CD4-positive, alpha-beta T cell treated with Interleukin-4 for 1 hour (primary cell): Measurements from ENCODE around the gene KNL1.
"Not testable (repeated sequence)": the region's sequence is repeated elsewhere in the genome, so short reads cannot be mapped to it uniquely, and the experiment has no call there.

Source experiments
- DNase-seq, 2 donors: peaks; one replicate each; pipeline ENCODE4 v3.0.0-alpha.2; 2020 to 2022

Gene KNL1, protein sequence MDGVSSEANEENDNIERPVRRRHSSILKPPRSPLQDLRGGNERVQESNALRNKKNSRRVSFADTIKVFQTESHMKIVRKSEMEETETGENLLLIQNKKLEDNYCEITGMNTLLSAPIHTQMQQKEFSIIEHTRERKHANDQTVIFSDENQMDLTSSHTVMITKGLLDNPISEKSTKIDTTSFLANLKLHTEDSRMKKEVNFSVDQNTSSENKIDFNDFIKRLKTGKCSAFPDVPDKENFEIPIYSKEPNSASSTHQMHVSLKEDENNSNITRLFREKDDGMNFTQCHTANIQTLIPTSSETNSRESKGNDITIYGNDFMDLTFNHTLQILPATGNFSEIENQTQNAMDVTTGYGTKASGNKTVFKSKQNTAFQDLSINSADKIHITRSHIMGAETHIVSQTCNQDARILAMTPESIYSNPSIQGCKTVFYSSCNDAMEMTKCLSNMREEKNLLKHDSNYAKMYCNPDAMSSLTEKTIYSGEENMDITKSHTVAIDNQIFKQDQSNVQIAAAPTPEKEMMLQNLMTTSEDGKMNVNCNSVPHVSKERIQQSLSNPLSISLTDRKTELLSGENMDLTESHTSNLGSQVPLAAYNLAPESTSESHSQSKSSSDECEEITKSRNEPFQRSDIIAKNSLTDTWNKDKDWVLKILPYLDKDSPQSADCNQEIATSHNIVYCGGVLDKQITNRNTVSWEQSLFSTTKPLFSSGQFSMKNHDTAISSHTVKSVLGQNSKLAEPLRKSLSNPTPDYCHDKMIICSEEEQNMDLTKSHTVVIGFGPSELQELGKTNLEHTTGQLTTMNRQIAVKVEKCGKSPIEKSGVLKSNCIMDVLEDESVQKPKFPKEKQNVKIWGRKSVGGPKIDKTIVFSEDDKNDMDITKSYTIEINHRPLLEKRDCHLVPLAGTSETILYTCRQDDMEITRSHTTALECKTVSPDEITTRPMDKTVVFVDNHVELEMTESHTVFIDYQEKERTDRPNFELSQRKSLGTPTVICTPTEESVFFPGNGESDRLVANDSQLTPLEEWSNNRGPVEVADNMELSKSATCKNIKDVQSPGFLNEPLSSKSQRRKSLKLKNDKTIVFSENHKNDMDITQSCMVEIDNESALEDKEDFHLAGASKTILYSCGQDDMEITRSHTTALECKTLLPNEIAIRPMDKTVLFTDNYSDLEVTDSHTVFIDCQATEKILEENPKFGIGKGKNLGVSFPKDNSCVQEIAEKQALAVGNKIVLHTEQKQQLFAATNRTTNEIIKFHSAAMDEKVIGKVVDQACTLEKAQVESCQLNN (N-terminal part only)

DNA sequence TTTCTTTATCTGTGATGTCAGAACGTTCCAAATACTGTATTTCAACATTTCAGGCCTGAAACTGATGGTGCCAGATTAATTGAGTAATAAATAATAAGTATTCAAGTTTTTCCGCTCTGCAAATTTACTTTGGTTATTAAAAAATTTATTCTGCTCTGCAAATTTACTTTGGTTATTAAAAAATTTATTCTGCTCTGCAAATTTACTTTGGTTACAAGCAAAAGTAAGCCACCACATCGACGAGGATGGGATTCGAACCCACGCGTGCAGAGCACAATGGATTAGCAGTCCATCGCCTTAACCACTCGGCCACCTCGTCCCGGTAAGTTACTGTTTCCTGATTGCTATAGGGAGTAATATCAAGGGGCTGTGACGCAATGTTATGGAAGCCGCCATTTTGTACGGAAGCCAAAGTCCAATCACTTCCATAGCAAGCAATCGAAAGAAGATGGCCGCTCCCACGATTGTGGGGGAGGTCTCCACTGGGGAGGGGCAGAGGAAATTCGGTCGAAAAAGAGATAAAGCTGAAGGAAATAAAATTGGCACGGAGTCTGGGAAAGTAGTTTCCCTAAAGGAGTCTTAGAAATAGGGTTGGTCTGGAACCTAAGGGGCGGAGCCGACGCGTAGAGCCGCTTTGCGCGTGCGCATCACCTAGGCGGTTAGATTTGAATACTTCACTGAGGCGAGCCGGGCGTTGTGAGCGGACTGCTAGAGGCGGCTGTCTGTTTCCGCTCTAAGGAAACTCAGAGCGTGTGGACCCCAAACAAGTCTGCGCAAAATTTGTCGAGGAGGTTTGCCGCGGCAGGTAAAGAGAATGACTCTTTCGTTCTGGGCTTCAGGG, at the start of gene KNL1:
Gene KNL1 (plus strand): TSS at position 662 of the 841 bp plus-strand sequence. CDS start 8,683 bp downstream, outside the sequence.
- peak; percentile 94 to 96 for DNase-seq

DNA sequence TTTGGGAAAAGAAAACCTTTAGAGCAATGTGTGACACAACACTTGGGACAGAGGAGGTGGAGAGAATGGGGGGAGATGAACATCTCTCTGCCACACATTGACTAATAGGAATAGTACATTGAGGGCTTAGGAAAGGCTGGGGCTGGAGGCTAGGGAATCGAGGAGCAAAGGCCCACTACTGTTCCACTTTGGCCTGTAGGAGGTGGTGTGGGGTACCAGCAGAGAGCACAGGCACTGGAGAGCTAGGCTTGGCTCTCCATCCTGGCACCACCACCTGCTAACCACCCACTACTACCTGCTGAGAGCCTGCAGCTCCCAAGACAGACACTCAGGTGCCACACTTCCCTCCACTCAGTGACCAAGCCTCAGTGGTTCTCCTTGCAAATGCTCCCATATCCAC, 48.6 kb upstream of the KNL1 start:
- DNase-seq, result no peak

DNA sequence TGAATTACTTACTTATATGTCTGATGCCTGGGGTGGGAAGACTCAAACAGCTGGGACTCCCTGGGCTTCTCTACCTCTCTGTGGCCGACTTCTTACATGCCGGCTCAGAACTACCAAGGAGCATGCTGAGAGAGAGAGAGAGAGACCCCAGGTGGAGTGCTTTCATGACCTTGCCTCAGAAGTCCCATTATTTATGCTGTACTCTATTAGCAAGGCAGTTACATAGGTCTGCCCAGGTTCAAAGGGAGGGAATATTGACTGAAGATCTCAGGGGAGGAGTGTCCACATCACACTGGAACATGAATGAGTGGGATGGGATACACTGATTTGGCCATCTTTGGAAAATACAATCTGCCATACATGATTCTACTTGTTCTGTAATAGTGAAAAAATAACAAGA, 45.4 kb upstream of the KNL1 start:
- no peak for DNase-seq

DNA sequence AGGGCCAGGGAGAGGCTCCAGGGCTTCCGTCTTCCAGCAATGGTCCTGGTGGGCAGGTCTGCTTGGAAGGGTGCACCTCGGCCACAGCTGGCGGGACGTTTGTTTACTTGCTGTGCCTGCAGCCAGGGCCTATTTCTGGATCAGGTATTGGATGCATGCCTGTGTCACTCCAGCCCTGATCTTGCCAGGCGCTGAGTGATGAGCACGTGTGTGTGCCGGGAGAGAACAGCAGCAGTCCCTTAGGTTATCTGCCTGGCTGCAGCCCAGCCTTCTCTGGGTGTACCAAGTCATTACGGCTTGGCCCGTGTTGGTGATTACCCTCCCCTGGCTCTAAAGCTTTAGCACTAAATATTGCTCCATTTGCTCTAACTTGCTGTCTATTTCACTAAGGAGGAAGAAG, 44.2 kb upstream of the KNL1 start:
- DNase-seq, result no peak

DNA sequence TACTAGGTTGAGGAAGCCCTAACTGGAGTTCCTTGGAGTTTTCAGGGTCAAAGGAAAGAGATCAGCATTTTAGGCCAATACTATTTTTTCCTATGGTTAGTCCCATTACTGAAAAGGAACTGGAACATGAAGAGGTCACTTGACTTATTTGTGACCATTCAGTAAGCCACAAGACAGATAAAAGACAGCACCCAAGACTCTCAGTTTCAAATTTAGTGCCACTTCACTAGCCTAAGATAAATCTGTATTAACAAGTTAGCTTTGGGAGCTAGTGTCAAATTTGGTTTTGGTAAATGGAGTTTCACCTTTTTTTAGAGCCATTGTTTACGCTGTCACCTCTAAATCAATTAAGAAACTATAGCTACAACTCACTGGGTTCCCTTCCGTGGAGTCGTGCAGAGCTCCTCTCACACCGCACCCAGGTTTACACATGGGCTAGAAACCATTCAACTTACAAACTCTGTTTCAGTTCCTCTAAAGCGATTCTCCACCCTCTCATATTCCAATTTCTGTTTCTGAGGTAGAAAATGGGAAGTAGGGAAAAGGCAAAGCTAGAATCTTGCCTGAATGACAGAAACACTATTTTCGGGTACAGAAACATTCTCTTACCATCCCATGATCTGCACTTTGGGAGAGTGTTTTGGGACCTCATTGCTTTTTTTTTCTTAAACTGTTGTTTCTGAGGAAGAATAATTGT, 43.6 kb upstream of the KNL1 start:
- peak; percentile 13 to 42 for DNase-seq

DNA sequence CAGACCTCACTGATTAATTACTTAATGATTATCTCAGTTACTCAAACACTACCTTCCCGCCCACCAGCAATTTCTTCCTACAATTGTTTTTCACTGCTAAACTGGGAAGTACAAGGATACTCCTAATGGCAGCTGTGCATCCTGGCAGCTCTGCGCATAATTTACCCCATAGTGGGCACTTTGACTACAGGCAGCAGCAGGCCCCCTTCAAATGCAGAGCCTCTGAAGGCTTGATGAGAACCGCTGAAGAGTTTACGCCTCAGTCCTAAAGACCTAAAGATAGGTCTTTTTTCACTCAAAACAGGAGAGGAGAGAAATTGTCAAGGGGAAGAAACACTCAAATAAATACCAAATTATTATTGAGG, 39.9 kb upstream of the KNL1 start:
- no peak for DNase-seq

DNA sequence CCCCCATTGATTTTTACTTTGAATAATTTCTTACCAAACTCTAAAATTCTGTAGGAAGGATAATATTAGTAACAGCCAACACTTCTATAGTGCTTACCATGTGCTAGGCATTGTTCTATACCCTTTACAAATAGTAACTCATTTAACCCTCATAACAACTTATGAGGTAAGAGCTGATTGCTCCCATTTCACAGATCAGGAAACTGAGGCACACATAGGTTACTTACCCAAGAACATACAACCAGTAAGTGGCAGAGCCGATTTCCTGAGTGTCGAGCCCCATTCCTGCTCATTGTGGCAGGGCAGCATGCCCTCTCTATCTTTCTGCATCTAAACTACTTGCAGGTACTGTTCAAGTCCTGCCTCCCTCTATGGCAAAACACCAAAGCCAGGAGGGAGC, 38.2 kb upstream of the KNL1 start:
- DNase-seq, result no peak

DNA sequence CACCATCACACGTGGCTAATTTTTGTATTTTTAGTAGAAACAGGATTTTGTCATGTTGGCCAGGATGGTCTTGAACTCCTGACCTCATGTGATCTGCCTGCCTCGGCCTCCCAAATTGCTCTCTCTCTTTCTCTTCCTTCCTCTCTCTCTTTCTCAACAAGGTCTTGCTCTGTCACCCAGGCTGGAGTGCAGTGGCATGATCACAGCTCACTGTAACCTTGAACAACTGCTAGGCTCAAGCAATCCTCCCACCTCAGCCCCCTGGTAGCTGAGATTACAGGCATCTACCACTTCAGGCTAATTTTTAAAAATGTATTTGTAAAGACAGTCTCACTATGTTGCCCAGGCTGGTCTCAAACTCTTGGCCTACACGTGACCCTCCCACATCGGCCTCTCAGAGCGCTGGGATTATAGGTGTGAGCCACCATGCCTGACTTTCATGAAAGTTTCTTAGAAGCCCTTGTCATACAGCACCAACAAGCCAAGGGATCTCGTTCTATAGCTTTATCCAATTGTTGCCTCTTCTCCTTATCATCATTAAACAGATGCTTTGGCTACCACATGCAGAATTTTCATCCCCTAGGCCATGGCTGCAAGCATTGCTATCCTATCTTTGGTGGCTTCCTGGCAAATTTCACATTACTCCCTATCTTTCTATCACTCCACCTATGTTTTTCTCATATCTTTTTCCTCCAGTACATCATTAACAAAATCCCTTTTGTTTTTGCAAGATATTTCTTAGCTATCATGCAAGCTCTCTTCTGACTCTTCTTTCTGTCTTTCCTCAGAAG, 34.9 kb upstream of the KNL1 start:
- DNase-seq, result no peak

DNA sequence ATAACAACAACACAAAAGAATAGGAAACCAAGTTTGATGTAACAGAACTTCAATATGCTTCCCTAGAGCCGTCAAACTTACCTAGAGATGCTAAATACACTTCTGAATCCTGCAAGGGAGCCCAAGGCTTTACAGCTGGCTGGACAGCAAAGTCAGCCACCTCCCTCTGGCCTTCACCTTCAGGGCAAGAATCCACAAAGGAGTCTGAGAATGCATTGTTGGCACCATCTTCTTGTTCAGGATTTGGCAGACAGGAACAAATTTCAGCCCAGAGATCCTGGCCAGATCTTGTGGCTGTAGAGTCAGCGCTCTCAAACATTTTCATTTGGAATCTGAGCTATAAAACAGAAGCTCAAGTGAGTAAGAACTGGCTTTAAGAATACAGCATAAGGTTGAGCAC, 31.4 kb upstream of the KNL1 start:
- no peak for DNase-seq

DNA sequence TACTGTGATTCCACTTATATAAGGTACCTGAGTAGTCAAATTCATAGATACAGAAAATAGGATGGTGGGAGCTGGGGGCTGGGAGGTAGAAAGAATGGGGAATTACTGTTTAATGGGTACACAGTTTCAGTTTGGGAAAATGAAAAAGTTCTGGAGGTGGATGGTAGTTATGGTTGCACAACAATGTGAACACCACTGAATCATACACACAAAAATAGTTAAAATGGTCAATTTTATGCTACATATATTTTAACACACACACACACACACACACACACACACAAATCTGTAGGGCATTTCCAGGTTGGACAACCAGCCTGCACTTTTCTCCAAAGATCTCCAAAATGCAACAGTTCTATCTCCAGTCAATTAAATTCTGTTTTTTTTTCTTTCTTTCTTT, 30.6 kb upstream of the KNL1 start:
- no peak for DNase-seq

DNA sequence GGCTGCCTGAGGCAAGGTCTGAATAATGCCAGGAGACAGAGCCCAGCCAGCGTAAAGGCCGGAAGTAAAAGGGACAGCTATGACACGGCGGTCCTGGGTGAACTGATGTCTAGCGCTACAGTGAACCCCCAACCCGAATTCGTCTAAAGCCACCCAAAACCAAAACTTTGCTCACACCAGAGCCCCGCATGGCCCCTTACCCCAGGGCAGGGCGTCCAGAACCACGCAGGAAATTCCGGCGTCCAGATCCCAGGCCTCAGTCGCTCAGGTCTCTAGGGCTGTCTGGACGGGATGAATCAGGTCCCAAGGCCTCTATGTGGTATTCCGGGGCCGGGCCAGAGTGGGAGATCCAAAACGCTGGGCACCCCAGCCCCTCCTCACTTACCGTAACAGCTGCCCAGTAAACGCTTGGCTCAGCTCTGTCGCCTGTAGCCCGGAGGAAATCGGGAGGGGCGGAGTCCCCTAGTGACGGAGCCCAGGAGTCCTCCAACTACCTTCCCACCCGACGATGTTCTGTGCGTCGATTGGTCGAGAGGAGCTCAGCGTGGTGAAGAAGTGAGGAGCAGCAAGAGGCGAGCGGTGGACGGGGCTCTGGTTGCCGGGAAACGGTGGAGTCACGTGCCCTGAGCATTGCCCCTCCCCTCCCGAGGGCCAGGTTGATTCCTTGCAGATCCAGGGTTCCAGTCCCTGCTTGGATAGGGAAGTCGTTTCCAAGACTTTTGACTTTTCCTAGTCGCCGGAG, 29.3 kb upstream of the KNL1 start, which contains the start of gene CCDC32:
Gene CCDC32 (minus strand): TSS at position 452 of the 742 bp plus-strand sequence. CDS start 2,027 bp downstream, outside the sequence.
- peak; percentile 94 to 96 for DNase-seq

DNA sequence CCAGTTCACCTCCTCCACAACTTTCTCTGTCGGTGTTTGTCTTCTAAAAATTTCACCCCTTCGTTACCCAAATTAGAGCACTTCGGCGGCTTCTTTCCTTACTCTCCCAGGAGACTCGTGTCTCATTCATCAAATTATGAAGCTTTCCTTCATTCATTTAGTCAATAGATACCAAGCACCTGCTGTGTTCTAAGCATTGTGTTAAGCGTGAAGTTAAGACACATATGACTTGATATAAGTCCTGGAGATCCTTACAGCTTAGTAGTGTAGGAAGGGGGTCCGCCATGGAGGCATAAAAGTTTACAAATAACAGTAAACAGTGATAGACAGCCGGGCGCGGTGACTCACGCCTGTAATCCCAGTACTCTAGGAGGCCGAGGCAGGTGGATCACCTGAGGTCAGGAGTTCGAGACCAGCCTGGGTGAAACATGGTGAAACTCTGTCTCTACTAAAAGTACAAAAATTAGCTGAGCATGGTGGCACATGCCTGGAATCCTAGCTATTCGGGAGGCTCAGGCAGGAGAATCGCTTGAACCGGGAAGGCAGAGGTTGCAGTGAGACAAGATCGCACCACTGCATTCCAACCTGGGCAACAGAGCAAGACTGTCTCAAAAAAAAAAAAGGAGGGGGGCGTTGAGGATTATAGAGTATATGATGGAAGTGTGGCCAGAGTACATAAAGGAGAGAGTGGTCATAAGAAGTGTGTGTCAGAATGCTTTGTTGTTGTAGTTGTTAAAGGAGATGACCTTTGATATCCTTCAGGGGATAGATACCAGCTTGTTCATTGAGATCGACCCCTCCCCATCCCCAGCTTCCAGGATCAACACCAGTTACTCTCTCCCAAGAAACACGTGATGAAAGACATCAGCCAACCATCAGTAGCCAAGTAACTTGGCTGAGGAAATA, 28.5 kb upstream of the KNL1 start:
- DNase-seq, result no peak

DNA sequence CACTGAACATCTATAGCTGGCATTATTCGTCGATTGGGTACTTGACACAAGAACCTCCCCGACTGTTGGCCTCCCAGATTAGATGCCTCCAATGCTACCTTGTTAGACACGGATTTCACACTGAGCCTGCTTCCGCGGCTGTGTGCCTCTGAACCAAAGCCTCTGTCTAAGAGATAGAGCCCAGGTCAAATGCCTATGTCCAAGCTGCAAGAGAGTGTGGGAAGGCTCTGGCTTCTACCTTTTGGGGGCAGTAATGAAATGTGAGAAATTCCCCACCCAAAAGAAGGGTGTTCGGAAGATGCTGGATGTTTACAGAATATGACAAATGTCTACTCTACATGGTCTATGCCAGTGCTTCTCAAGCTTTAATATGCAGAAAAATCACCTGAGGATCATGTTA, 26.9 kb upstream of the KNL1 start:
- peak in 1 of 2 donors; percentile 17 for DNase-seq

DNA sequence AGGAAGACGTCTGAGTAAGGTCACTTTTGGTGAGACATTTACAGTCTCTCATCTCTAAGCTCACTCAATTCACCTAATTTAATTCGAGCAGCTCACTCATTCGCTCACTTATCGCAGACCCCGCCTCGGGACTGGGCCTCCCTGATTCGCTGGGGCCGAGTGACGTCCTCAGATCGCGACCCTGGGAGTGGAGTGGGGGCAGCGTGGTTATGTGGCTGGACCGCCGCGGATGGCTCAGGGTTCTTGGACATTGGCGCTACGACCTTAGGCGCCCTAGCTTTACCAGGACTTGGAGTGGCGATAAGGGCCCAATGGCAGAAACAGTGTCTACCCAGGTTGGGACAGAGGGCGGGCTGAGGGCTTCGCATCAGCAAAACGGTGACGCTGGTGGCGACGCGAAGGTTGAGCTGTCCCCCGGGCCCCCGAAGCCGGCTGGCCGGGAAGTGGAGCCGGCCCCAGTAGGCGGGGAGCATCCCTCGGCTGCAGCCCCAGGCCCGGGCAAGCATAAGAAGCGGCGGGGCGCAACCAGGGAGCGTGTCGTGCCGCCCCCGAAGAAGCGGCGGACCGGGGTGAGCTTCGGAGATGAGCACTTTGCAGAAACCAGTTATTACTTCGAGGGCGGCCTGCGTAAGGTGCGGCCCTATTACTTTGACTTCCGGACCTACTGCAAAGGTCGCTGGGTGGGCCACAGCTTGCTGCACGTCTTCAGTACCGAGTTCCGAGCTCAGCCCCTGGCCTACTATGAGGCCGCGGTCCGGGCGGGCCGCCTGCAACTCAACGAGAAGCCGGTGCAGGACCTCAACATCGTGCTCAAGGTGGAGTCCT, 24.7 kb upstream of the KNL1 start, which contains the start of gene RPUSD2:
Gene RPUSD2 (plus strand): TSS at position 171 of the 825 bp plus-strand sequence. CDS start 39 bp downstream, at position 210.
- DNase-seq, result peak; percentile 88 to 92

DNA sequence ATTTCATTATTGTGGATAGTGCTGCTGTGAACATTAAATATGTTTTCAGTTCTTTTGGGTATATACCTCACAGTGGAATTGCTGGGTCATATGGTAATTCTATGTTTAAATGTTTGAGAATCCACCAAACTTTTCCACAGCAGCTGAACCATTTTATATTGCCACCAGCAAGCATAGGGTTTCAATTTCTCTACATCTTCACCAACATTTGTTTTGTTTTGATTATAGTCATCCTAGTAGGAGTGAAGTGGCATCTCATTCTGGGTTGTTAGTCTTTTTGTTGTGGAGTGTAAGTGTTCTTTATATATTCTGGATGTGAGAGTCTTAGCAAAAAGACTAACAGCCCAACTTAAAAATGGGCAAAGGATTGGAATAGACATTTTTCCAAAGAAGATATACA, 18.9 kb upstream of the KNL1 start:
- DNase-seq, result no peak

DNA sequence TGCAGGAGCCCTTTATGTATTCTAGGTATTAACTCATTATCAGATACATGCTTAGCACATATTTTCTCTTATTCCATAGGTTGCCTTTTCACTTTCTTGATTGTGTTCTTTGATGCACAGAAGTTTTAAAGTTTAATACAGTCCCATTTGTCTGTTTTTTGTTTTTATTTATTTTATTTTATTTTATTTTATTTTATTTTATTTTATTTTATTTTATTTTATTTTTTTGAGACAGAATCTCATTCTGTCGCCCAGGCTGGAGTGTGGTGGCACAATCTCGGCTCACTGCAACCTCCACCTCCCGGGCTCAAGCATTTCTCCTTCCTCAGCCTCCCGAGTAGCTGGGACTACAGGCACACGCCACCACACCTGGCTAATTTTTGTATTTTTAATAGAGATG, 17.1 kb upstream of the KNL1 start:
- not testable (repeated sequence) for DNase-seq

DNA sequence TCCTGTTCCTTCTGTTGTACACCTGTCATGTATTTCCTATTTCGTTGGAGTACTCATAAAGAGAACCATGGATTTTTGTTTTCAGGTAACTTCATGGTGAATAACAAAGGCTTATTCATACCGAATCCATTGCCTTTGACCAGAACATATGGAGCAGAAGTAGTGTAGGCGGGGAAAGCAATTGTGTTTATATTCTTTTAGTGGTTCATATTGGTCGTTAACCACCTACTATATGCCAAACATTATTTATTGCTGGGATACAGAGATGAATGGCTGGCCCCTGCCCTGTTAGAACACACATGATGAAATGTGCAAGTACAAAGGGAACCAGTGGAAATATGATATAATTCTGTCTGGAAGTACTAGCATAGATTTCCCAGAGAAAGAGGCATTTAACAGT, 15.2 kb upstream of the KNL1 start:
- no peak for DNase-seq

DNA sequence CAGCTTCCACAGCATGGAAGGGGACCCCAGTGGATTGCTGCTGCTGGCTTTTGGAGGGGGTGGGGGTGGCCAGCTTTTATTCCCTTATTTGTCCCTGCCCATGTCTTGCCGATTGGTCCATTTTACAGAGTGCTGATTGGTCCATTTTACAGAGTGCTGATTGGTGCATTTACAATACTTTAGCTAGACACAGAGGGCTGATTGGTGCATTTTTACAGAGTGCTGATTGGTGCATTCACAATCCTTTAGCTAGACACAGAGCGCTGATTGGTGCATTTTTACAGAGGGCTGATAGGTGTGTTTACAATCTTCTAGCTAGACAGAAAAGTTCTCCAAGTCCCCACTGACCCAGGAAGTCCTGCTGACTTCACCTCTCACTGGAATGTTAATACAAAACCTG, 12.3 kb upstream of the KNL1 start:
- DNase-seq, result not testable (repeated sequence)
